Urinary bladder (tissue), 4 donors: ENCODE results near the gene PRELID1. TPM values are rescaled to one million over a fixed set of nuclear protein-coding genes. Genes with fewer than 3 reads are reported as not detected.
"Not testable (repeated sequence)": the region's sequence is repeated elsewhere in the genome, so short reads cannot be mapped to it uniquely, and the experiment has no call there.

ENCODE experiments used
- DNase-seq: peaks from one replicate; pipeline ENCODE4 v3.0.0-alpha.2; 2015; ENCODE audit errors: extremely low spot score
- H3K27ac ChIP-seq: one replicate; pipeline ENCODE4 v1.5.1; 2013; ENCODE audit warnings: low read depth, mild to moderate bottlenecking, moderate library complexity
- H3K36me3 ChIP-seq: one replicate; pipeline ENCODE4 v1.6.1; 2013; ENCODE audit warnings: mild to moderate bottlenecking, moderate library complexity; ENCODE audit not compliant: insufficient read depth
- H3K4me1 ChIP-seq: one replicate; pipeline ENCODE4 v1.6.1; 2013; ENCODE audit warnings: mild to moderate bottlenecking, moderate library complexity; ENCODE audit not compliant: insufficient read depth
- H3K4me3 ChIP-seq: one replicate; pipeline ENCODE4 v1.5.1; 2013; ENCODE audit warnings: low read depth, low read length
- WGBS: extraction: QIAGEN DNeasy Blood & Tissue Kit; methylation state at CpG from one replicate; pipeline ENCODE4 v1.1.7; 2013; 5-methylcytosine and 5-hydroxymethylcytosine counted together
- polyA plus RNA-seq: library from polyadenylated mRNA; stranded (reverse); fragments of 200-250 nt; gene quantifications from one replicate; pipeline ENCODE4 v1.2.3, GENCODE V29; 2013
- total RNA-seq: library from RNA; depleted of rRNA; stranded (reverse); fragments of >200 nt; gene quantifications from one replicate; pipeline ENCODE4 v1.2.3, GENCODE V29; 2014
- donor health status: healthy with polysubstance abuse.
- donor health status: healthy.

Gene PRELID1
- total and polyA plus RNA-seq, 2 donors: 40.8 to 122 TPM

DNA sequence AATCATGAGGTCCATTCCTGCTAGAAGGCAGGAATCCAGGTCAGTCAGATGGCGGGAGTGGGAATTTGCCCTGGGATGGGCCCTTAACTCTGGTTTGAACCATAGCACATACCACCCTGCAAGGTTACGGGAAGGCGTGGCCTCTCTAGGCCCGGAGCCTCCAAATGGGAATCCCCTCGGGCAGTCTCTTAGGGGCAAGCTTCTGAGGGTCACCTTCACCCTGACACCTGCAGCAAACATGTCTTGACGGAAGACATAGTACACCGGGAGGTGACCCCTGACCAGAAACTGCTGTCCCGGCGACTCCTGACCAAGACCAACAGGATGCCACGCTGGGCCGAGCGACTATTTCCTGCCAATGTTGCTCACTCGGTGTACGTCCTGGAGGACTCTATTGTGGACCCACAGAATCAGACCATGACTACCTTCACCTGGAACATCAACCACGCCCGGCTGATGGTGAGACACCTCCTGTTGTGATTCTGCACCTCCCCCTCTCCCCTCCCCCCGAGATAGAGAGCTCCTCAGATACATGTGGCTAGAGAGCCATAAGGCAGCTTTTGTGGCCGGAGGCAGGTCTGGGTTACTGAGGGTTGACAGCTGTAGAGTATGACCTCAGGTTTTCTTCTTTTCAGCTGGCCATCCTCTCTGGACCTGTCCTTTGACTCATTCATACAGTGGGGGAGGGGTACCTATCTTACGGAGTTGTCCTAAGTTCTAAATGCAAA is 957 bp downstream of the PRELID1 start:
- no peak for DNase-seq
- H3K27ac ChIP-seq: no peak overlapping the region
- no peaks in the 10 kb centered on the region for H3K36me3 ChIP-seq
- 40% methylated on average over 19 of the region's 19 CpGs for WGBS
- peak overlapping the region; percentile 88 for H3K4me3 ChIP-seq
- H3K4me1 ChIP-seq: peaks cover 2% of the 10 kb centered on the region

DNA sequence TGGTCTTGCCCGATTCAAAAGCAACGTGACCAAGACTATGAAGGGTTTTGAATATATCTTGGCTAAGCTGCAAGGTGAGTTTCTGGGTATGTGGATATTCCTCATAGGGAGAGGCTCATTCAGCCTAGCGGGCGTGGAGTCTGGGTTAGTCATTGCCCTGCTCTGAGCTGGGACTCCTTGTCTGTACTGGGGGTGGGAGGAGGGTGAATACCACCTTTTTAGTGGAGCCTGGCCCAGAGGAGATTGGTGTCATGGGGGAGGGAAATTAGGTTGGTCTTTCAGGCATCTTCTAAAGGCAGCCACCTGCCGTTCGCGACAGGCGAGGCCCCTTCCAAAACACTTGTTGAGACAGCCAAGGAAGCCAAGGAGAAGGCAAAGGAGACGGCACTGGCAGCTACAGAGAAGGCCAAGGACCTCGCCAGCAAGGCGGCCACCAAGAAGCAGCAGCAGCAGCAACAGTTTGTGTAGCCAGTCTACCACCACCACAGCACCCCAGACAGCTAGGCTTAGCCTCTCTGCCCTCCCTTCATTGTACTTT is 2.6 kb downstream of the PRELID1 start:
- H3K36me3 ChIP-seq, H3K4me1 ChIP-seq, H3K4me3 ChIP-seq, H3K27ac ChIP-seq, DNase-seq: not testable (repeated sequence)
- WGBS: 87% methylated on average over 11 of the region's 11 CpGs

- H3K27ac ChIP-seq: no peak overlapping the region
- H3K4me3 ChIP-seq: no peak overlapping the region
- WGBS: 79% methylated on average over 15 of the region's 15 CpGs
- DNase-seq: no peak
- H3K4me1 ChIP-seq: peaks cover 2% of the 10 kb centered on the region
- no peaks in the 10 kb centered on the region for H3K36me3 ChIP-seq
These were observed 3.3 kb downstream of the PRELID1 start for GRCh38 chr5:177306674-177307543.

DNA sequence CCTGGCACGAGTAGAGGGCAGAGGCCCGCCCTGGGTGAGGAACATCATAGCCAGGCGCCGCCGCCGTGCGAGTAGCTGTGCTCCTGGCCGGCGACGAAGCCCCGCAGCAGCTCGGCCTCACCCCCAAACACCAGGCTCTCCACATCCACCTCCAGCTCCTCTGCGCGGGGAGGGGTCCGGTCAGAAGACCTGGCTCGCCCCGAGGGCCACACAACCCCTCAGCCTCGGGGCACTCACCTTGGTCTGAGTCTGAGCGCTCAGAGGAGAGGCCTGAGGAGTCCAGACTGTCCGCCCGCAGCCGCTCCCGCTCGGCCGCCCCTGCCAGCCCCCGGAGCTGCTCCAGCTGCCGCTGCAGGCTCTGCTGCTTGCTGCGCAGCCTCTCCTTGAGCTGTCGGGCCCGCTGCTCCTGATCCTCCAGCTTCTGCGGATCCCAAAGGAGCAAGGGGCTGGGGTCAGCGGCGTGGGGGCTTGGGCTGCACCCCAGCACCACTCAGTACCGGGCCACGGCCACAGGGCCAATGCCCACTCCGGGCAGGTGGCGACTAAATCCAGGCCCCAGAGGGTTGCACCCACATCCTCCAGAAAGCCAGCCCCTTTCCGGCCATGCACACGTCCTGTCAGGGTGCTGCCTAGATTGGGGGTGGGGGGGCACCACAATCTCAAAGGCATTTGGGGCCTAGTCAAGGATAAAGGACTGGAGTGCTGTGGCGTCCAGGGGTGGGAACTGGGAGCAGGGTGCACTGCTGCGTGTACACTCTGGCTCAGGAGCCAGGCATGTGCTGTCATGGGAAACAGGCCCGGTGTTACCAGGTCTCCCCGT is 4.2 kb downstream of the PRELID1 start:
- H3K4me1 ChIP-seq: no peaks in the 10 kb centered on the region
- WGBS: 84% methylated on average over 43 of the region's 43 CpGs
- H3K27ac ChIP-seq: no peak overlapping the region

DNA sequence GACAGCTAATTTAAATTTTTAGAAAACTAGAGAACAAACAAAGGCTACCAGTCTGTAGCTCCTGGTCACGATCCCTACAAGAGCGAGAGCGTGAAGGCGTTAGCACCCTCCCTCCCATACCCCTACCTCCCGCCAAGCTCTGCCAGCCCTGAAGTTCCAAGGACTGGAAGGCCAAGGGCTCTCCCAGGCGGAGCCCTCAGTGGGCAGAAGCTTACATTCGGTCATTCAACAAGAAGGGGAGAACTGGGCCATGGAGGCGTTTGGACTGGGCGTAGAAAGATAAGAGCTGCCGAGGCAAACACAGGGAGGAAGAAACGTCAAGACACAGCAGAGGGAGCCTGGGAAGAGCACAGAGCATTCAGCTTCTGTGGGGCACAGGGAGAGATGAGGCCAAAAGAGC is 5.1 kb downstream of the PRELID1 start:
- no peak for DNase-seq
- Histone ChIP-seq H3K36me3 (no peaks in the 10 kb centered on the region), H3K4me1 (no peaks in the 10 kb centered on the region), H3K4me3 (no peak overlapping the region), H3K27ac (no peak overlapping the region)
- WGBS: 88% methylated on average over 11 of the region's 11 CpGs

More for the DNA sequence above, 4.2 kb downstream of the PRELID1 start:
- Histone ChIP-seq H3K4me3 (no peak overlapping the region), H3K36me3 (no peaks in the 10 kb centered on the region)
- no peak for DNase-seq

GRCh38 chr5:177309351-177310191 is 6.0 kb downstream of the PRELID1 start:
- no peak overlapping the region for H3K4me3 ChIP-seq
- 64% methylated on average over 10 of the region's 10 CpGs for WGBS
- DNase-seq: no peak
- no peak overlapping the region for H3K27ac ChIP-seq
- no peaks in the 10 kb centered on the region for H3K36me3 ChIP-seq
- H3K4me1 ChIP-seq: no peaks in the 10 kb centered on the region

- Histone ChIP-seq H3K4me3 (no peak overlapping the region), H3K4me1 (no peaks in the 10 kb centered on the region), H3K36me3 (no peaks in the 10 kb centered on the region), H3K27ac (no peak overlapping the region)
- no peak for DNase-seq
- 90% methylated on average over 13 of the region's 13 CpGs for WGBS
These were observed 6.7 kb downstream of the PRELID1 start for GRCh38 chr5:177310332-177310731.

DNA sequence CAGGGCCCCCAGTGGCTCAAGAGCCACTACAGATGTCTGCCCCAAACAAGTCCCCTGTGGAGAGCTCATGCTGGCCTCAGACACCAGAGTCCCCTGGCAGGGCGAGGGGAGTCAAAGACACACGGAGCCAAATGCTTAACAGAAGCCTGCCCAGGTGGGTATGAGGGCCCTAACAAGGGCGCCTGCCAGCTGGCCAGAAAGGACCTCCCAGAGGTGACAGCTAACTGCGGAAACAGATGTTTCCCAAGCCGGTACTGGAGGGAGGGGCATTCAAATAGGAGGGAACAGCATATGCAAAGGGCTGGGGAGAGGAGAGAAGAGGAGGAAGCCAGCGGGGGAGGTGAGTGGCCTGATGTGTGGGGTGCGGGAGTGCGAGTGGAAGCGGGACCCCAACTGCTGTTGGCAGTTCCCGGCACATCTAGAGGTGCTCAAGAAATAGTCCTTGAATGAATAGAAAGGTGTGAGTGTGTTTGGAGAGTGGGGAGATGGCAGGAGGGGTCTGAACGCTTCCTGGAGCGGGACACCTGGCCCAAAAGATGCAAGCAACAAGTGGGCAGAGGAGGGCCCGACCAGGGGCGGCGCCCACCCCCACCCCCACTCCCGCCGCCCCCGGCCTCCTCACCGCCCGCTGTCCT is 7.3 kb downstream of the PRELID1 start:
- no peak overlapping the region for H3K27ac ChIP-seq
- H3K4me1 ChIP-seq: no peaks in the 10 kb centered on the region
- no peak overlapping the region for H3K4me3 ChIP-seq
- H3K36me3 ChIP-seq: no peaks in the 10 kb centered on the region
- no peak for DNase-seq
- 14% methylated on average over 20 of the region's 20 CpGs for WGBS

DNA sequence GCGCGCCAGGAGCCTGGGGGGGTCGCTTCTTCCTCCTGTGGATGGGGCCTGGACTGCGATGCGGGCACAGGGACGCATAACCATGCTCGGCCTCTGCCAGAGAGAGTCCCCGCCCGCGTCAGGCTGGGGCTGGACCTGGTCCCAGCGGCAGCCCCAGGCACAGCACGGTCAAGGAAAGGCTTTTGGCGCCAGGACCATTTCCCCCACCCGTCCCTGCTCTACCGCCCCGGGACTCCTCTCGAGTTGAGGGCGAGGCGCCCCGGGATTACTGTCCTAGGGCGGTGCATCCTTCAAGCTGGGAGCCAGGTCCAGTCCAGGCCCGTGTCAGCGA is 7.8 kb downstream of the PRELID1 start:
- no peak overlapping the region for H3K27ac ChIP-seq
- DNase-seq: no peak
- WGBS: 1% methylated on average over 23 of the region's 23 CpGs

DNA sequence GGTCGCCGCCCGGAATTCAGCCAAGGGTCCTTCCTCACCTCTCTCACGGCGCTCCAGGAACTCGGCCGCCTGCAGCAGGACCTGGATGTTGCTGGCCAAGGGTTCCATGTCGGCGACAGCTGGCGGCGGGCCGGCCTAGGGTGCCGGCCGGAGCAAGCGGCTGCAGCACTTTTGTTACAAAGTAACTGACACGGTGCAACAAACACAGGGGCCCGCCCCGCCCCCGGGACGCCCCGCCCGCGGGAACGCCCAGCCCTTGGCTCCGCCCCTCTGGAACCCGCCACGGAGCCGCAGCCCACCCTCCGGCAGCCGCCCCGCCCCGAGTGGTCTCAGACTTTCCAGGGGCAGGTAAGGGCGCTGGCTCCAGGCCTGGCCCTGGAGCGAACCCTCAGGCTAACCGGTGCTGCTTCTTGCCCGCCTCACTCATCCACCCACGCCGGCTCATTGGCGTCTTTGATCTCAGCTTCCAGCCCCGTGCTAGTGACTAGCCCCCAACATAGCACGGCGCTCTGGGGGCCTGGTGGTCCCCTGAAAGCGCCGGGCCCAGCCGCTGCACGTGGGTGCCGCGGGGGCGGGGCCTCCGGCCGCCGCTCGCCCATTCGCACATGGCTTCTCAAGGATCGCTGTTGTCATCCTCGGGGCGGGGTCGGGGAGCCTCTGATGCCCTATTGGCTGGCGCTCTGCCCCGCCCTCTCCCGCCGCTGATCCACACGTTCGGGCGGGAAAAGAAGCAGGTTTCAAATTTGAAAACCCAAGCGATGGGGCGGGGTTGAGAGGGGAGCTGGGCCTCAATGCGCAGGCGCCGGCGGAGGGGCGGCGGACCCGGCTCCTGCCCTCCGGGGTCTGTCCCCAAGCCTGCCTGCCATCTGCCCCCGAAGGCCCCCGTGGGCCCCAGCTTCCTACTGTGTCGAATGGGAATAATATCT is 8.4 kb downstream of the PRELID1 start, which contains the start of gene MXD3:
TSS of gene MXD3 (minus strand) at position 176 of the 926 bp plus-strand sequence. CDS start at position 108, 68 bp downstream.
- Histone ChIP-seq H3K27ac (no peak within 1 kb of the TSS), H3K36me3 (no peaks in the 10 kb centered on the region), H3K4me1 (no peaks in the 10 kb centered on the region), H3K4me3 (peak within 1 kb of the TSS; percentile 38)
- under 1% methylated on average over 78 of the region's 78 CpGs for WGBS
- DNase-seq: peak; percentile 91

More for the DNA sequence above, 7.8 kb downstream of the PRELID1 start:
- Histone ChIP-seq H3K36me3 (no peaks in the 10 kb centered on the region), H3K4me1 (no peaks in the 10 kb centered on the region), H3K4me3 (peak overlapping the region; percentile 38)

DNA sequence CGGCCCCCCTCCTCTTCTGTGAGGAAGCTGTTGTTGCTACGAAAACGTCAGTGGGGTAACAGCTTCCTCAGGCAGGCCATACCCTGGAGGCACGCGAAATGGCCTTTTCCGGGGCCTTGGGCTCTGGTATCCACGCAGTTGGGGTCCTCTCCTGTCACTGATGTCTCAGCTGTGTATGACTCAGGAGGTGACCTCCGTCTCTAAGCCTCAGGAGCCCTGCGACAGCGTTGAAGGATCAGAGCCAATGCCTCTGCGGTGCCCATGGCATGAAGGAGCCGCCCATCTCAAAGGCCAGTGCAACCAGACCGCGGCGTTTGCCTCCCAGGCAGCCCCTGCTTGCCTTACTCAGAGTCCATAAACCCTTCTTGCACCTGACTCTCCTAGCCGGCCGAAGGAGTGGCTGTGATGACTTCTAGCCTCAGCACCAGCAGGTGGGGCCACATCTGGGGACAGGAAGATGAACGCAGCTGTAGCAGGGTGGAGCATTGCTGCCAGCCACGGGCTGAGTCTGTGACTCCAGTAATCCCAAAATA is 9.1 kb downstream of the PRELID1 start:
- H3K4me3 ChIP-seq: no peak overlapping the region
- H3K36me3 ChIP-seq: no peaks in the 10 kb centered on the region
- H3K27ac ChIP-seq: no peak overlapping the region
- 5% methylated on average over 19 of the region's 19 CpGs for WGBS
- H3K4me1 ChIP-seq: no peaks in the 10 kb centered on the region
- DNase-seq: no peak
